Left ventricle myocardium inferior (tissue), 1 donor: ENCODE measurements around the gene HPX. TPM values are rescaled to one million over a fixed set of nuclear protein-coding genes. Genes with fewer than 3 reads are reported as not detected.

Experiments used
- DNase-seq: peaks from one replicate; pipeline ENCODE4 v3.0.0-alpha.2; 2020
- H3K27ac ChIP-seq: fragments of 200-600 bp; replicated peaks from 2 replicates; pipeline ENCODE4 v1.8.0; 2021
- H3K27me3 ChIP-seq: fragments of 200-600 bp; 2 replicates; pipeline ENCODE4 v1.8.0; 2021; ENCODE audit warnings: low read depth
- H3K36me3 ChIP-seq: fragments of 200-600 bp; 2 replicates; pipeline ENCODE4 v1.8.0; 2021
- H3K4me1 ChIP-seq: fragments of 200-600 bp; 2 replicates; pipeline ENCODE4 v1.8.0; 2021
- H3K4me3 ChIP-seq: fragments of 200-600 bp; 2 replicates; pipeline ENCODE4 v1.8.0; 2021; ENCODE audit warnings: mild to moderate bottlenecking, moderate library complexity
- H3K9me3 ChIP-seq: fragments of 200-600 bp; replicated peaks from 2 replicates; pipeline ENCODE4 v1.8.0; 2021
- intact Hi-C: fragments of 100-400 bp; cut with micrococcal nuclease; formaldehyde crosslinking; loops from one replicate; pipeline ENCODE4 v1.11.0; 2022
- total RNA-seq: library from RNA; stranded (reverse); fragmentation: NEBNext Ultra II Directional; extraction: Animal tissue kit (Norgen Biotek cat#: 25700); gene quantifications from one replicate; pipeline ENCODE4 v1.2.1, GENCODE V29; 2021
- TF ChIP-seq, protein P1 (sequence below): fragments of 200-600 bp; IDR thresholded peaks from 2 replicates; pipeline ENCODE4 v1.8.0; 2021; ENCODE audit warnings: antibody characterized with exemption, mild to moderate bottlenecking, borderline replicate concordance
- donor health status: DM: no; HTN: yes; CAD: no; lungs with severe emphysema.

HPX gene
- total RNA-seq, 1 donor from 2014 or later: 0.44 TPM

GRCh38 chr11:6402561-6402981, 38.2 kb downstream of the HPX start:
- H3K27me3 ChIP-seq: no peaks in the 10 kb centered on the region
- DNase-seq: no peak
- peaks cover 15% of the 10 kb centered on the region for H3K4me1 ChIP-seq
- H3K36me3 ChIP-seq: peaks cover 53% of the 10 kb centered on the region
- TF ChIP-seq, protein P1, sequence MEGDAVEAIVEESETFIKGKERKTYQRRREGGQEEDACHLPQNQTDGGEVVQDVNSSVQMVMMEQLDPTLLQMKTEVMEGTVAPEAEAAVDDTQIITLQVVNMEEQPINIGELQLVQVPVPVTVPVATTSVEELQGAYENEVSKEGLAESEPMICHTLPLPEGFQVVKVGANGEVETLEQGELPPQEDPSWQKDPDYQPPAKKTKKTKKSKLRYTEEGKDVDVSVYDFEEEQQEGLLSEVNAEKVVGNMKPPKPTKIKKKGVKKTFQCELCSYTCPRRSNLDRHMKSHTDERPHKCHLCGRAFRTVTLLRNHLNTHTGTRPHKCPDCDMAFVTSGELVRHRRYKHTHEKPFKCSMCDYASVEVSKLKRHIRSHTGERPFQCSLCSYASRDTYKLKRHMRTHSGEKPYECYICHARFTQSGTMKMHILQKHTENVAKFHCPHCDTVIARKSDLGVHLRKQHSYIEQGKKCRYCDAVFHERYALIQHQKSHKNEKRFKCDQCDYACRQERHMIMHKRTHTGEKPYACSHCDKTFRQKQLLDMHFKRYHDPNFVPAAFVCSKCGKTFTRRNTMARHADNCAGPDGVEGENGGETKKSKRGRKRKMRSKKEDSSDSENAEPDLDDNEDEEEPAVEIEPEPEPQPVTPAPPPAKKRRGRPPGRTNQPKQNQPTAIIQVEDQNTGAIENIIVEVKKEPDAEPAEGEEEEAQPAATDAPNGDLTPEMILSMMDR: no peak
- H3K4me3 ChIP-seq: no peak overlapping the region
- H3K9me3 ChIP-seq: no peaks in the 10 kb centered on the region
- H3K27ac ChIP-seq: no peak overlapping the region
- intact Hi-C loops: no loop called here

DNA sequence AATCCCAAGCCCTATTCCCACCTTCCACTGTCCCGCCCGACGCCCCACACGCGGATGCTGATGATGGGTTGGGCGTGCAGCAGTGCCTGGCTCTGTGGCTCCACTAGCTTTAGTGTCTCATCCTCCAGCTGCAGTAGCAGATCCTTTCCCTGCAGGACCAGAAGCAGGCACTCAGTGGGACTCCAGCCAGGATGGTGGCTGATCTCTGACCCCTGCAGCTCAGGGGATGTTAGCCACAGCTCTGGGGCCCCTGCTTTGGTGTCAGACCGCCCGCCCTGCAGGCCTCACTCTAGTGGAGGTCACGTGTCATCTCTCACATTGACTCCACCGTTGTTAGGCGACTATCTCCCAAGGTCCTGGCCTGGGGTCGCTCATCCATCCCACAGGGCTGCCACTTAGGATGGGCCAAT, 38.7 kb downstream of the HPX start:
- H3K27ac ChIP-seq: no peak overlapping the region
- H3K4me3 ChIP-seq: no peak overlapping the region
- H3K9me3 ChIP-seq: no peaks in the 10 kb centered on the region
- intact Hi-C loops: no loop called here
- no peak for DNase-seq
- TF ChIP-seq, protein P1: no peak
- no peaks in the 10 kb centered on the region for H3K27me3 ChIP-seq
- H3K4me1 ChIP-seq: peaks cover 18% of the 10 kb centered on the region
- peaks cover 52% of the 10 kb centered on the region for H3K36me3 ChIP-seq

DNA sequence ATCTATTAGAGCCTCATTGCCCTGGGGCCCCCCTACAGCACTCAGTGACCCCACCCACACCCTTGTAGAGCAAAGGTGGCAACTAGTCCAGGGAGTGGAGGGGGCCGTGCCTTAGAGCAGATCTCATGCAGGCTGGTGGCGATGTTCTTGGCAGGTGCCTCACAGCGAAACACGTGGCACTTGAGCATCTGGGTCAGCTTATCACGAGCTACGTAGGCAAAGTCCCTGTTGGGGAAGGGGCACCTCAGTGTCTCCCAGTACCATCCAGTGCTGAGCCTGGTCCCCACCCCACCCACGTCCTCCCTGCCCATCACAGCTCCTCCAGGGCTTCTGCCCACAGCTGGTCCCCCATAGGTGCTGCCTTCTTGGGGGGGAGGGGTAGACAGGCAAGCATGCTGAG, 39.3 kb downstream of the HPX start:
- intact Hi-C loops: no loop called here
- H3K27ac ChIP-seq: no peak overlapping the region
- TF ChIP-seq, protein P1: no peak

GRCh38 chr11:6400431-6401345, 40.1 kb downstream of the HPX start:
- no peak for DNase-seq
- TF ChIP-seq, protein P1: no peak
- Histone ChIP-seq H3K4me1 (peaks cover 18% of the 10 kb centered on the region), H3K27me3 (no peaks in the 10 kb centered on the region), H3K36me3 (peaks cover 51% of the 10 kb centered on the region), H3K4me3 (no peak overlapping the region), H3K9me3 (no peaks in the 10 kb centered on the region), H3K27ac (no peak overlapping the region)
- intact Hi-C loops: no loop called here

More for the DNA sequence above, 39.3 kb downstream of the HPX start:
- DNase-seq: no peak
- H3K4me3 ChIP-seq: no peak overlapping the region
- H3K4me1 ChIP-seq: peaks cover 18% of the 10 kb centered on the region
- no peaks in the 10 kb centered on the region for H3K27me3 ChIP-seq
- peaks cover 49% of the 10 kb centered on the region for H3K36me3 ChIP-seq
- no peaks in the 10 kb centered on the region for H3K9me3 ChIP-seq

GRCh38 chr11:6397636-6398035, 43.2 kb downstream of the HPX start:
- Histone ChIP-seq H3K9me3 (no peaks in the 10 kb centered on the region), H3K27ac (no peak overlapping the region), H3K36me3 (peaks cover 63% of the 10 kb centered on the region), H3K27me3 (no peaks in the 10 kb centered on the region), H3K4me3 (no peak overlapping the region), H3K4me1 (peaks cover 18% of the 10 kb centered on the region)
- DNase-seq: no peak
- intact Hi-C loops: no loop called here
- TF ChIP-seq, protein P1: no peak
